Measurements from ENCODE around the gene GDF9.

DNA sequence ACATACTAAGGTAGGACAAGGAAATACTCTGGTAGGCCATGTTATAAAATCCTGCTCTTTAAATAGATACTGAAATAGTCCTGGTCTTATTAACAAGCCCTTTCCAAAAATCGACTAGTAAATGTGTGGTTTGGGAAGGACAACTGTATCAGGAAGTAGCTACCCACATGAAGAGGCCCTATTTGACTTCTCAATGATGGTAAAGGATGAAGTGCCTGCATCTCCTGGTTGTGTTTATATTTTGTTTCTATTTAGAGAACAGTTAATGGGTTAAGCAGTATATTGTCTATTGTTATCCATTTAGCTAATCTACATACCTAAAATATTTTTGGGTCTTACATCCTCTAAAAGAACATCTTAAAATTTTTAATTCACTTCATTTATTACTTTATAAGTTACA lies 12.5 kb downstream of the GDF9 start:
- TF ChIP-seq CTCF (IDR thresholded peaks at IDR 0.05 in 8 of 11, conservative IDR thresholded peaks at IDR 0.05 in 3 of 11) (no peak), POLR2A (IDR thresholded peaks at IDR 0.05) (no peak), POLR2AphosphoS5 (IDR thresholded peaks at IDR 0.05) (no peak)
